GM12891 (cell line): Measurements from ENCODE around the gene GPN3.
"Not testable (repeated sequence)": the region's sequence is repeated elsewhere in the genome, so short reads cannot be mapped to it uniquely, and the experiment has no call there.

Experiments used
- POLR2A ChIP-seq: IDR thresholded peaks from 2 replicates; pipeline ENCODE4 v1.6.1; 2011; ENCODE audit warnings: low read depth, low read length, control low read depth
- TAF1 ChIP-seq: IDR thresholded peaks from 2 replicates; pipeline ENCODE4 v1.6.1; 2011; ENCODE audit warnings: low read depth, low read length, control low read depth

- not testable (repeated sequence) for TF ChIP-seq POLR2A, TAF1
These were observed 38.4 kb downstream of the GPN3 start for GRCh38 chr12:110429676-110430075.
